ENCODE measurements around the gene DBP. TPM values are rescaled to one million over a fixed set of nuclear protein-coding genes. Genes with fewer than 3 reads are reported as not detected.

The DBP gene
- polyA plus RNA-seq, 3 donors, result 12.8 to 22.3 (median 17.5) TPM

GRCh38 chr19:48637449-48637947 is 319 bp upstream of the DBP start:
- Histone ChIP-seq H3K9me3 (replicated peaks in 1 of 2; ENCODE audit: control insufficient read depth in 1 of 2, insufficient read depth in 1 of 2, low read length in 2 of 2) (no peaks in the 10 kb centered on the region), H3K9ac (ENCODE audit: insufficient read depth, low read length, poor library complexity, severe bottlenecking) (peak overlapping the region; percentile 84), H3K4me3 (replicated peaks in 1 of 3; ENCODE audit: low read depth in 2 of 3, low read length in 3 of 3) (peak overlapping the region; percentile 70 to 86 (median 84)), H2AFZ (ENCODE audit: insufficient read depth, low read depth, low read length, poor library complexity, severe bottlenecking) (peak overlapping the region; percentile 61), H3K36me3 (replicated peaks in 1 of 2; ENCODE audit: control insufficient read depth in 1 of 2, insufficient read depth in 2 of 2, low read length in 2 of 2) (peaks cover 6 to 8% of the 10 kb centered on the region in 2 donors), H4K20me1 (ENCODE audit: insufficient read depth, low read length) (peaks cover 10% of the 10 kb centered on the region), H3K4me1 (ENCODE audit: control insufficient read depth in 1 of 2, insufficient read depth in 2 of 2, low read length in 2 of 2) (peaks cover 47 to 73% of the 10 kb centered on the region in 2 donors), H3K4me2 (replicated peaks; ENCODE audit: extremely low read depth, low read length, poor library complexity, severe bottlenecking) (peak overlapping the region; percentile 93), H3K79me2 (ENCODE audit: insufficient read depth, low read length) (peaks cover 44% of the 10 kb centered on the region), H3K27ac (ENCODE audit: low read depth in 1 of 2, low read length in 2 of 2) (peak overlapping the region; percentile 95 to 96), H3K27me3 (ENCODE audit: control insufficient read depth in 2 of 2, insufficient read depth in 2 of 2, low read length in 2 of 2) (no peaks in the 10 kb centered on the region)
- peak; percentile 97 to 99 (median 98) for DNase-seq
- H3K4me1 Mint-ChIP-seq, result peaks cover 50% of the 10 kb centered on the region
- H3K4me3 Mint-ChIP-seq, result peak overlapping the region; percentile 98 to 99
- WGBS (ENCODE audit: insufficient coverage), result under 1% methylated on average over 34 of the region's 38 CpGs
- peaks cover 3 to 10% (median 9%) of the 10 kb centered on the region in 3 donors for H3K27me3 Mint-ChIP-seq (ENCODE audit: low read depth in 3 of 3)
- no peak for TF ChIP-seq CTCF (IDR thresholded peaks at IDR 0.05)
- intact Hi-C loops (cut with micrococcal nuclease), result loop anchor here (5.0 to 10.0 kb wide), 3 partner anchors 313 to 330 kb away; partner anchors contain the start of genes FTL (in 2 of the 2) and EMP3 (in 1 of the 2)
- H3K36me3 Mint-ChIP-seq, result peaks cover 10 to 12% of the 10 kb centered on the region in 2 donors
- peak overlapping the region; percentile 96 to 99 (median 99) for H3K27ac Mint-ChIP-seq
- peaks cover 0 to 3% (median 1%) of the 10 kb centered on the region in 7 donors for H3K9me3 Mint-ChIP-seq

GRCh38 chr19:48635966-48636858 is 967 bp downstream of the DBP start:
- peak in 1 of 3 donors; percentile 34 for DNase-seq
- WGBS (ENCODE audit: insufficient coverage), result under 1% methylated on average over 28 of the region's 35 CpGs

More at GRCh38 chr19:48635966-48636858, 967 bp downstream of the DBP start:
- TF ChIP-seq CTCF (IDR thresholded peaks at IDR 0.05), result no peak
- H3K27me3 Mint-ChIP-seq (ENCODE audit: low read depth in 3 of 3), result peaks cover 2 to 9% (median 7%) of the 10 kb centered on the region in 3 donors
- H3K4me3 Mint-ChIP-seq, result peak overlapping the region; percentile 98 to 99
- peaks cover 57 to 86% of the 10 kb centered on the region in 2 donors for H3K4me1 ChIP-seq (ENCODE audit: control insufficient read depth in 1 of 2, insufficient read depth in 2 of 2, low read length in 2 of 2)
- H3K36me3 Mint-ChIP-seq, result peaks cover 17 to 25% of the 10 kb centered on the region in 2 donors
- intact Hi-C loops (cut with micrococcal nuclease), result loop anchor here (2.0 to 10.0 kb wide), 4 partner anchors 17 to 331 kb away; partner anchors contain the start of genes FTL (in 2 of the 2), RPL18 (in 2 of the 2), SPHK2 (in 2 of the 2) and EMP3 (in 1 of the 2)
- H3K9ac ChIP-seq (ENCODE audit: insufficient read depth, low read length, poor library complexity, severe bottlenecking), result peak overlapping the region; percentile 84
- peaks cover 44% of the 10 kb centered on the region for H3K79me2 ChIP-seq (ENCODE audit: insufficient read depth, low read length)
- H3K27ac ChIP-seq (ENCODE audit: low read depth in 1 of 2, low read length in 2 of 2), result peak overlapping the region; percentile 95 to 96
- H3K4me3 ChIP-seq (replicated peaks in 1 of 3; ENCODE audit: low read depth in 2 of 3, low read length in 3 of 3), result peak overlapping the region; percentile 70 to 86 (median 84)
- H3K9me3 ChIP-seq (replicated peaks in 1 of 2; ENCODE audit: control insufficient read depth in 1 of 2, insufficient read depth in 1 of 2, low read length in 2 of 2), result no peaks in the 10 kb centered on the region
- peak overlapping the region; percentile 87 to 99 (median 96) for H3K27ac Mint-ChIP-seq
- peaks cover 0 to 3% (median 1%) of the 10 kb centered on the region in 7 donors for H3K9me3 Mint-ChIP-seq
- peak overlapping the region; percentile 60 for H2AFZ ChIP-seq (ENCODE audit: insufficient read depth, low read depth, low read length, poor library complexity, severe bottlenecking)
- H4K20me1 ChIP-seq (ENCODE audit: insufficient read depth, low read length), result peaks cover 14% of the 10 kb centered on the region
- H3K4me1 Mint-ChIP-seq, result peaks cover 58% of the 10 kb centered on the region
- H3K27me3 ChIP-seq (ENCODE audit: control insufficient read depth in 2 of 2, insufficient read depth in 2 of 2, low read length in 2 of 2), result no peaks in the 10 kb centered on the region
- H3K36me3 ChIP-seq (replicated peaks in 1 of 2; ENCODE audit: control insufficient read depth in 1 of 2, insufficient read depth in 2 of 2, low read length in 2 of 2), result peaks cover 15 to 20% of the 10 kb centered on the region in 2 donors
- H3K4me2 ChIP-seq (replicated peaks; ENCODE audit: extremely low read depth, low read length, poor library complexity, severe bottlenecking), result peak overlapping the region; percentile 93

Measured in CD14-positive monocyte (primary cell).